Stimulated activated CD8-positive, alpha-beta memory T cell treated with anti-CD3 and anti-CD28 coated beads, Interleukin-7, amount 100 ng/mL, for 48 hours (primary cell): ENCODE data around the gene HNMT.

Source experiments
- DNase-seq, 2 donors: peaks; one replicate each; pipeline ENCODE4 v3.0.0-alpha.2; 2020; ENCODE audit warnings: low read depth in 1 of 2; ENCODE audit errors: extremely low read depth in 1 of 2

Gene HNMT

GRCh38 chr2:138009622-138010021 is 45.3 kb downstream of the HNMT start:
- no peak for DNase-seq

- DNase-seq, result no peak
Observed at GRCh38 chr2:138010890-138011289, 46.6 kb downstream of the HNMT start.

- DNase-seq, result no peak
Observed at GRCh38 chr2:138012082-138012481, 47.8 kb downstream of the HNMT start.

GRCh38 chr2:138012968-138013367 is 48.7 kb downstream of the HNMT start:
- no peak for DNase-seq

- no peak for DNase-seq
Observed at GRCh38 chr2:138013639-138014038, 49.4 kb downstream of the HNMT start.

GRCh38 chr2:138015494-138015893 is 51.2 kb downstream of the HNMT start:
- DNase-seq, result no peak

GRCh38 chr2:138016351-138017087 is 52.2 kb downstream of the HNMT start:
- DNase-seq, result no peak

GRCh38 chr2:138017824-138018223 is 53.6 kb downstream of the HNMT start:
- no peak for DNase-seq

GRCh38 chr2:138018866-138019688 is 54.8 kb downstream of the HNMT start:
- DNase-seq, result no peak

GRCh38 chr2:138020432-138020831 is 56.2 kb downstream of the HNMT start:
- no peak for DNase-seq

- no peak for DNase-seq
Observed at GRCh38 chr2:138021154-138021553, 56.9 kb downstream of the HNMT start.

GRCh38 chr2:138023298-138023697 is 59.0 kb downstream of the HNMT start:
- DNase-seq, result no peak

GRCh38 chr2:138023976-138024375 is 59.7 kb downstream of the HNMT start:
- DNase-seq, result no peak

- DNase-seq, result no peak
Observed at GRCh38 chr2:138026111-138027020, 62.1 kb downstream of the HNMT start.

GRCh38 chr2:138028538-138028937 is 64.3 kb downstream of the HNMT start:
- DNase-seq, result no peak

GRCh38 chr2:138029276-138029675 is 65.0 kb downstream of the HNMT start:
- no peak for DNase-seq

- no peak for DNase-seq
Observed at GRCh38 chr2:138030459-138030858, 66.2 kb downstream of the HNMT start.

- DNase-seq, result no peak
Observed at GRCh38 chr2:138032334-138032733, 68.1 kb downstream of the HNMT start.

- DNase-seq, result no peak
Observed at GRCh38 chr2:138034536-138034935, 70.3 kb downstream of the HNMT start.

GRCh38 chr2:138035608-138036217 is 71.4 kb downstream of the HNMT start:
- no peak for DNase-seq

- no peak for DNase-seq
Observed at GRCh38 chr2:138036522-138036921, 72.2 kb downstream of the HNMT start.
